GM21576 (cell line): ENCODE results near the gene SHLD1.

Experiments
- ATAC-seq: cut with Tn5 transposase; IDR thresholded peaks from one replicate; pipeline ENCODE4 v1.9.1; 2021; ENCODE audit warnings: mild to moderate bottlenecking, moderate library complexity; ENCODE audit not compliant: unreplicated experiment

Gene SHLD1

DNA sequence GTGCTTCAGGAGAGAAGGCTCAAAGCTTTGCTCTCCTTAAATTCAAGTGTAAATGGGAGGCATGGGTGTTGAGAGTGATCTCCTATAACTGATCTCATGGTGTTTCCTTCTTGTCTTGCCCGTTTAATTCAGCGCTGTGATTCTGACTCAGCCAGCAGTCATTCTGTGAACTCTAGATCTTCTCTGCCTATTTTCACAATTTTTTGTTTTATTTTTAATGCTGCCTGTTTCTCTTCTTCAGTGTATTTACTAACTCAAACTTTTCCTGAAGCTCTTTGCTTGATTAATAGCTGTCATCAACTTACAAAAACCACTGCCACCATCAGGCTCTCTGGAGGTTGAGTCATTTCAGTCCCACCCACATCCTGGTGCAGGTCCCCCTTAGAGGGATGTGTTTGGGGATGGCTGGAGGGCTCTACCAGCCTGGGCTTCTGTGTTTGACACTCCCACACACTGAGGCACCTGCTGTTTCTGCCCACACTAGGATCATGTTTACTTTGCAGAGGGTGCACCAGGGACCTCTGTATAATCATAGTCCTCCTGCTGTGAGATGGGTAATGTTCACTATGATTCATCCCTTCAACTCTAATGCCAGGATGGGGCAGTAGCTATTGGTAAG is 94.0 kb downstream of the SHLD1 start:
- ATAC-seq: peak; percentile 76

DNA sequence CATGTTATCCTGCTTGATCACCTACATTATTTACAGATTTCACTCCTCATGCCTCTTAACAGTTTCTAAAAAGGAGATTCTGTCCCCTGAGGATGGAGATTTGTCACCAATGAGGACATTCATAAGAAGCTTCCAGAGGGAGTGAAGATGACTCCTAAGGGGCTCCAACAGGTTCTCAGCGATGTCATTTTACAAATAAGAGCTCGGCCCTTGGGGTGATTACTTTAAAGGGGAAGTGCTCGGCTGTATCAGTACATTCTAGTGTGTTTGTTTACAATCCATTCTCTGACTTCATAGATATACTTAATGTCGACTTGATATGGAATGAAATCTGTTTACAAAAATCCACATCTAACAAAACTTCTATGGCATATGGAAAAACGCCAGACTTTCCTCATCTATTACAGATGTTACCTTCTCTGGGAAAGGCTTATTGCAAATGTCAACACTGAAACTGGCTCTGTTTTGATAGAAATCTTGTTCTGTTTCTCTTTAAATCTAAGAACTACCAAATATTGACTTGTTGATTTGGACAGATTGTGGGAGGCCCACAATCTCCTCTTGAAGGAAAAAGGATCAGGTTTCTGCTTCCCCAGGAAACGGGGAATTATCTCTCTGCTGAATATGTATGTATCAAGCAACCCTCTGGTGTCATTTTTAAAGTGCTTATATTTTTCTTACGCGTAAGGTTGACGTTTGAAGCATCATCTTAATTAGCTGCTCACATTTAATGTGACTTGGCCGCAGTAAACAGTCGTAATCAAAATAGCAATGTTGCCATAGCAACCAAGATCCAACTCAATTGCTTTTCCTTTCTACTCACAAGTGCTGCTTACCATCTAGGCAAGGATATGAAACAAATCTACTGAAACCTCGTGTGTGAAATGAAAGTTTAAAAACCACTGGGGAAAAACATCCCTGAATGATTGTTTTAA is 95.7 kb downstream of the SHLD1 start:
- no peak for ATAC-seq

DNA sequence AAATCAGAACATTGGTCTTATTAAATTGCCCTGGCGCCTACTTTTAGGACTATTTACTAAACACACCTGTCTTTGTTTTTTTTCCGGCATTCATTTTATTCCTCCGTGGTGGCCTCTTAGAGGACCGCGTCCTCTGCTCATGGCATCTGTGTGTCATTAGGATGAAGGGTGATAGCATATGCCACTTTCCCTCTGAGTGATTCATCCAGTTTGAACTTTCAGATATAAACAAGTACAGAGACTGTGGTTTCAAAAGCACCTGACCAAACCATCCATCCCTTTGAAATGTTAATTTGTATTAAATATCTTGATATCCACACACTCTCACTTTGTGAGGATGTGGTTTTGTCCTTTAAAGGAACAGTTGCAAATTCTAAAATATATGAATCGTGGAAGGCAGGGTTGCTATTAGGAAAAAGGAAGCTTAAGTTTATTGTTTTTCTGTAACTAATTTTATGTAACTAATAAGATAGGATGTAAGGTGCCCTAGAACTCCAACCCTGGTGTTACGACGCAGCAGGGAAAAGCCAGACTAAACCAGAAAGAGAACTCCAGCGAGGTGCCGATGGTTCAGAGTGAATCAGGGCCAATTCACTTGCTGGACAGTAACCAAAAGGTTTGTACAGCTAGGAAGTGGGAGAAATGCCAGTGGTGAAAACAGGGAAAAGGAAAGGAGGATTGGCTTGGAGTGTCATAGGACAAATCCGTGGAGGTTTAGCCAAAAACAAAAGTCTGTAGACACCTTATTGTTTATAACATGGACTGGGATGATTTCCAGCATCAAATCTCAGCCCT is 98.7 kb downstream of the SHLD1 start:
- no peak for ATAC-seq

DNA sequence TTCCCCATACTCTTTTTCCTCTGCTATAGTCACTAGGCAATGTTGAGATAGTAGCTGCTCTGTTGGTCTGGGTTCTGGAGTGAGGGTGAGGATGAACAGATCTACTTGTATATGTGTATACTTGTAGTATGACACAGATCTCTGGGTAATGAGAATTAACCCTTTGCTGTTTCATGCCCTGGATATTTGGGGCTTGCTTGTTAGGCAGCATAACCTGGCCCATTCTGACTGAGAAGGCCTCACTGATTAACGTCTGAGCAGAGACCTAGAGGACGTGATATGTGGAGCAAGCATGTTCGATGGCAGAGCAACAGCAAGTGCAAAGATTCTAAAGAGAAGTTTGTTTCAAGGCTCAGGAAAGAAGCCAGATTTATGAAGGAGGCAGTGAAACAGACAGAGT is 105.7 kb downstream of the SHLD1 start:
- ATAC-seq: no peak

DNA sequence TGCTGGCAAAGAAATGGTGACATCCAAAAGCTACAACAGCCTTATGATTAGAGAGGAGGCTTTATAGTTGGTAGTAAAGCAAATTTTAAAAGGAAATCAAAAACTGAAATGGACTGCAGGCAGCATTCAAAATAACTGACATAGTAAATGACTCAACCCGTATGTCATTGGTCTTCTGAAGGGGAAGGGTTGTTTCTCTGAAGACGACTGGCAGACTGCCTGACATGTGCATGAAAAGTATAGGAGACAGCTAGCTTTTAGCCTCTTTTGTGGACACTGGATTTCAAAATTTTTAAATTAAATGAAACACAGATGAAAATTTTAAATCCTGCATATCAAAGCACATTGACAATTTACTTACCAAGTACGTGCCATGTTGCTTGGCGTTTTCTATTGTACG is 109.4 kb downstream of the SHLD1 start:
- ATAC-seq: no peak

DNA sequence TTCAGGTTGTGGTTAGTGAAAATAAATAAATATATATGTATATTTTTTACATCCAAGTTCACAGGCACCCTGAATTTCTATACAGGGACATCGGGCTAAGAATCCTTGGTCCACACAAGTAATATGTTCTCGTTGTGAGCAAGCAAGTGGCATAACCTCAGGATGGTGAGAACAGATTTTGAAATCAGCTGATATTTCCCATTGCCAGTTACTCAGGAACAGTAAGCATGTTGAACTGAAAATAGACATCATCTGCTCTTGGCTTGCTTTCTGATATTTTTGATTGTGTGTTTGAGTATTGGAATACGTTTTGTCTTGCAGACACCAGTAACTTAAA is 112.5 kb downstream of the SHLD1 start:
- ATAC-seq: no peak

DNA sequence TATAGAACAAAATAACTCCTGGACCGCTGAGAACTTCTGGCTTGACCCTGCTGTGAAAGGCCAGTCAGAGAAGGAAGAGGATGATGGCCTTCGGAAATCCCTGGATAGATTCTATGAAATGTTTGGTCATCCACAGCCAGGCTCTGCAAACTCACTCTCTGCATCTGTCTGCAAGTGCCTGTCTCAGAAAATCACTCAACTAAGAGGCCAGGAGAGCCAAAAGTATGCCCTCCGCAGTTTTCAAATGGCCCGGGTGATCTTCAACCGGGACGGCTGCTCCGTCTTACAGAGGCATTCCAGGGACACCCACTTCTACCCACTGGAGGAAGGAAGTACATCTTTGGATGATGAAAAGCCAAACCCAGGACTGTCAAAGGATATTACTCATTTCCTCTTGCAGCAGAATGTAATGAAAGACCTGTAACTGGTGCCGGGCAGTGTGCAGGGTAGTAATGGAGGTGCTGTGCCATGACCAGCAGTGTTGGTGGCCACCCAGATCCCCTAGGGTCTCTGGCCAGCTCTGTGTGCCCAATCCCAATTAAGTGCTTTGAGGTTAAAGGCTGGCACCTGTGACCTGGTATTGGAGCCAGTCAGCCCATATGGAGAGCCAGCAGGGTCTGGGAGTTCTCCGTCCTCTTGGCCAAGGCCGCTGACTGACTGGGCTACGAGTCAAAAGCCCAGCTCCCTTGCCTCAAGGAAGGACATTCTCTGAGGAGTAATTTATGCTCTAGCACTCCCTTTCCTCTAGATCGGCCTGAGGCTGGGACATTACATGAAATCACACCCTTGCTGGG is 113.0 kb downstream of the SHLD1 start:
- no peak for ATAC-seq

DNA sequence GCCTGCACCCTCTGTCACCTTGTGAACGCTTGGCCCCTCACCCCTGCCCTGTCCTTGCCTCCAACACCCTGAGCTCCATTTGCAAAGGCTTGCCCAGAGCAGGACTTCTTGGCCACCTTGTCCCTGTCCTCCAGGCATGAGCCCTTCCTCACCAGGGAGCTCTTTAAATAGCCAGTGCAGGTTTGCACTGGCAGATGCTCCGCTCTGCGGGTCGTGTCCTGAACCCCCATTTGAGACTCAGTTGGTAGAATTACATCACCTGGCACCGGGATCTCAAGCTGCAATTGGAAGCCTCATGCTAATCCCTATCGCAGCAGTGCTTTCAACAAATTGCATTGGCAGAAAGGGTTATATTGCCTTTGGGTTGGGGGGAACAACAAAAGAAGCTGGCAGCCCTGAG is 114.2 kb downstream of the SHLD1 start:
- no peak for ATAC-seq

DNA sequence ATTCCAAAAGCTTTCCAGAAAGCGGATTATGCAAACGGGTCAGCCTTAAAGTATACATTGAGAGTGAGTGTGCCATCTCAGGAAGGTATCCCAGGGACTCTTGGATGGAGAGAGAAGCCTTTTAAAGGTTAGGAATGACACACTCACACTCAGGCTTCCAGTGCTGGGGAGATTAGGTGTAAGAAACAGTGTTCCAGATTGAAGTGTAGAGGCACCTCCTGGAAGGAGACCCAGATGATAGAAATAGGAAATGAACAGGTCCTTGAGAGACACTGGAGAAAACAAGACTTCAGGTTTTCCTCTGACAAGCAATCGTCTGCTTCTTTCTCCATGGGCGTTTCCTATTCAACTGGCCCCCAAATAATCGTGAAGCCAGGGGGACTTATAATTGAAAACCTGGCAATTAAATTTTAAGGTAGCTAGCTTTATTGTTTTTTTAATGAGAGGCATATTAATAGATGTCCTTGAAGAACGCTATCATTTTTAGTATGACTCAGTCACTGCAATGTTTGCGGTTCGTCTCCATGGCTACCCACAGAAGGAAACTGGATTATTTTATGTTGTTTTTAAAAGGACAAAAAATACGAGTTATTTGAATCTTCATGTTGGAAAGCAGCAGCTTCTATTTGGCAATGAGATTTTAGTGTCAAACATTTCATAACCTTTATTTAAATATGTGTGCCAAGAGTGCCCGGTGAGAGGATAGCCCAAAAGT is 114.8 kb downstream of the SHLD1 start:
- ATAC-seq: no peak

DNA sequence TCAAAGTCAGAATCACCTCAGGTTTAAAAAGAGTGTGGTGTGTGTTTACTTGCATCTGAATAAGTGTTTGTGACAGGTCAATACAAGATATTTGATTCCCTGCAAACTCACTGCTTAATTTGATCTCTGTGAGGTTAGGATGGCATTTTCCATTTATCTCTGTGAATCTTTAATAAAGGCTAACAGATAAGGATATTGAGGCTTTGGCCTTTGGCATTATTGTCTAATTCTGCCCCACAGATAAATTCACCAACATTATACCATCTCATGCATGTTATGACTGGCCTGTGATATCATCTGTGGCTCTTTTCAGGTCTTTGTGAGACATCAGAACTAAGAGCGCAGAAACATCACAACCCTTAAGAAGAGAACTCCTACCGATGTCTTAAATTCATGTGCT is 115.4 kb downstream of the SHLD1 start:
- ATAC-seq: no peak

DNA sequence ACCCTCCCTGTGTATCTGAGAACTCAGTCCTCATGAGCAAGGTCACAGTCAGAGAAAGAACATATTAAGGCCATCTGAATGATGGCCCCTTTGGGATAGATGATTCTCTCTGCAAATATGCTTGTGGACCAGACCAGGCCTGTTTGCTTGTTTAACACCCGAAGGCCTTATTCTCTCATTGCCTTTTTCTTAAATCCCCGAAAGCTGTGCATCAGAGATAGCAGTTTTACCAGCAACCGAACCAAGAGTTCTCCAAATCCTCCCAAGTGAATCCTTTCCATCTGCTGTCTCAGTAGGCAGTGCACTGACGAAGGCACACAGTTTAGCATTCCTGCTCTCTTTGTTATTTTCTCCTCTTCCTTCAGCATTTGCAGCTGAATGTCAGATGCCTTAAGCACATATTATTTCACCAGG is 120.4 kb downstream of the SHLD1 start:
- no peak for ATAC-seq

DNA sequence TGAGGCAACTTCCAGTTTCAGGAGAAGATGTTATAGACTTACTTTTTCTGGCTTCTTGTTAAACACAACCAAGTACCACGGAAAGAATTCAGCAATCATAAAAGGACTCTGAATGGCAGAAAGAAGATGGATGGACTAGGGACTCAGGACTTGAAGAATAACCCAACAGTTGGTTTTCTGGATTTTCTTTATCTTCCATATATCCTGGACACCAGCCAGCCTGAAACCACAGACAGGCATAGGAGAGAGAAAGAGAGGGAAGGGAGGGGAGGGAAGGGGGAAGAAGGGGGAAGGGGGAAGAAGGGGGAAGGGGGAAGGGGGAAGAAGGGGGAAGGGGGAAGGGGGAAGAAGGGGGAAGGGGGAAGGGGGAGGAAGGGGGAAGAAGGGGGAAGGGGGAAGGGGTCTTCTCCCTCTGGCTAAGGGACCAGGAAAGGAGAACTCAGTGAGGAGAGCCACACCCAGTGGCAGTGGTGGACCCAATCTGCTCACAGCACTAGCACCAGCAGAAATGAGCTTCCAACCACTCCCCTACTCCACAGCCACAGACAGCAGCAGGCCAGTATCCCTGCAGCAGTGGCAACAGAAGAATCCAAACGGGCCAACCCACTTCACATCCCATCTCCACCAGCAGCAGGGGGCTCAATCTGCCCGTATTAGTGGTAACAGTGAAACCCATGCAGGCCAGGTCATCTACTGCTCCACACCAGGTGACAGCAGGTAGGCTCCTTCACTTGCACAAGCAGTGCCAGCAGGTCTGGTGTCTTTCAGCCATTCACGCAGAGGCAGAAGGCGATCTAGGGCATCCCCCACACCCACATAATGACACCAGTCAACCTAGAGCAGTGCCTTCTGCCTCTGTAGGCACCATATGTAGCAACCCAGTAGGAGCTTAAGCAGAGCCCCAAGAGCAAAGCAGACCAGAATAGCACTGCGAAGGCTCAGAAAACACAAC is 121.5 kb downstream of the SHLD1 start:
- no peak for ATAC-seq

DNA sequence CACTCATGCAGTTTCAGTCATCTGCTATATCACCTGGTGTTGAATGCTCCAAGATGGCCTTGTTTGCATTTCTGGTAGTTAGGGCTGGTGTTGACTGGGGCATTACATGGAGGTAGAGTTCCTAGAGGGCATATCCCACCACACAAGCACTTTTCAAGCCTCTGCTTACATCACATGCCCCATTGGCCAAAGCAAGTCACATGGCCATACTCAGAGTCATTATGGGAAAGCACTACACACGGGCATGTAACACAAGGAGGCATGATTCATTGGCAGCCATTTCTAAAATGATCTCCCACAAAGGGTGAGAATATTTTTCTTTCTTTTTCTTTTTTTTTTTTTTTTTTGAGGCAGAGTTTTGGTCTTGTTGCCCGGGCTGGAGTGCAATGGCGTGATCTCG is 126.9 kb downstream of the SHLD1 start:
- ATAC-seq: no peak

DNA sequence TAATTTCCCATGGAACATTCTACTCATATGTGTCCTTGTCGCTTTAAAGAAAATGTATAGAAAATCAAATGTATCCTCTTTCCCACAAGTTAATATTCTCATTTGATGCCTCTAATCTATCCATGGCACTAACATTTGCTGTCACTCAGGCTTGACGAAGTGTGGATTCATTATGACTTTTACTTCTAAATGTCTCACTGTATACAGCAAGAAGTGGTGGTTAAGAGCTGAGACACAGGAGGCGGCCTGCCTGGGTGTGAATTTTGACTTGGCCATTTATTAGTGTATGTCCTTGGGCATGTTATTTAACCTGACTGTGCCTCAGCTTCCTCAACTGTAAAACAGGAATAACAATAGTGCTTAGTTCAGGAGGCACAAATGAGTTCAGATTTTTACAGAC is 130.1 kb downstream of the SHLD1 start:
- ATAC-seq: no peak

DNA sequence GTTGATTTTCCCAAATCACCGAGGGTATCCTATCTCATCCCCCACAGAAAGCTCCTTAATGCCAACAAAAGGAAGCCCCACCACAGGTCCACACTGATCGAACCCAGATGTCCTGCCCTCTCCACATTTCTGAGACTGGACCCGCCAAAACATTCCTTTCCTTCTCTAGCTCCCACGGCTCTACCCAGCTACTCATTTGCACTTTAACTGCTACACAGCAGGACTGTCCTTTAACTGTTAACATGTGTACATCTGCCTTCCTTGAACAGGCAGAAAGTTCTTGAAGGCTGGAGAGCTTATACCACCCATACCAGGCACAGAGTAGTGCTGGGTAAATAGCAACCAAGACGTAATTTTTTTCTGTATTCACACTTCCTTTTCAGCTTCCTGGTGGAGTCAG is 131.5 kb downstream of the SHLD1 start:
- ATAC-seq: no peak

DNA sequence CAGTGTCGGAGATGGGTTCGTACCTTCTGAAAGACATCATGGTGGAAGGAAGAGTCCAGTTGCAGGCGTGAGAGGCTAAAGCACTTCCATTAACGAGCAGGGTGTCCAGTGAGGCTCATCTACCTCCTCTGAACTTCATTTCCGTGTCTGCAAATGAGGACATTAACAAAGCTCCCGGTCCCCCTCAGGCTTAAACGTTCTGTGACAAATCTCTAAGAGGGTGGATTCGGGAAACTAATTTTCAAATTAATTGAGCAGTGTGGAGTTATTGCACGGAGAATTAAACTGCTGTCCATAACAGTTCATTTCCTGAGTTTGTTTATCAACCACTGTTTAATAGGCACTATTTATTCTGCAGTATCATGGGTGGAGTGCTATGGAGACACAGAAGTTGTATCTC is 132.0 kb downstream of the SHLD1 start:
- ATAC-seq: no peak

DNA sequence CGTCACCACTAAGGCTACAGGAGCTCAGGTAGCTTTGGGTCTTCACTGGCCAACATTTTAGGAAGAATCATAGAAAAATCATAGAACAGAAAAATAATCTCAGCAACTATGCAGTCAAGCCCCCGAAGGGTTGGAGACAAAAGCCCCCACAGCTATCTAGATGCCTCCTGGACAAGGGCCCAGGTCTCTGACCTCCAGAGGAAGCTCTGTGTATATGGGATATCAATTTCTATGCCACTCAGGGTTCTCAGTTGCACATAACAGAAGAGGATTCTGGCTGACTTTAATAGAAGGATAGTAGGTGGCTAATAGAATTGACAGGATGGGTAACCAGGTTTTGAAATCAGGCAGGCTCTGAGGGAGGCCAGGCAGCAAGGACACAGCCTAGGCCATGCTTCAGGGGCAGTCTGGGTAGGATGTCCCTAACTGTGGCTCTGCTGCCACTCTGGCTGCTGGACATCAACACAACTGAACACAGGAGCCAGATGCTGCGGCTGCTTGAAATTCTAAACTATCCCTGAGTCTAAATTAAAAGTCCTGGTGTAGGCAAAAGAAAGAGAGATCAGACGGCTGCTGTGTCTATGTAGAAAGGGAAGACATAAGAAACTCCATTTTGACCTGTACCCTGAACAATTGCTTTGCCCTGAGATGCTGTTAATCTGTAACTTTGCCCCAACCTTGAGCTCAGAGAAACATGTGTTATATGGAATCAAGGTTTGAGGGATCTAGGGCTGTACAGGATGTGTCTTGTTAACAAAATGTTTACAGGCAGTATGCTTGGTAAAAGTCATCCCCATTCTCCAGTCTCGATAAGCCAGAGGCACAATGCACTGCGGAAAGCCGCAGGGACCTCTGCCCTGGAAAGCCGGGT is 134.5 kb downstream of the SHLD1 start:
- no peak for ATAC-seq

DNA sequence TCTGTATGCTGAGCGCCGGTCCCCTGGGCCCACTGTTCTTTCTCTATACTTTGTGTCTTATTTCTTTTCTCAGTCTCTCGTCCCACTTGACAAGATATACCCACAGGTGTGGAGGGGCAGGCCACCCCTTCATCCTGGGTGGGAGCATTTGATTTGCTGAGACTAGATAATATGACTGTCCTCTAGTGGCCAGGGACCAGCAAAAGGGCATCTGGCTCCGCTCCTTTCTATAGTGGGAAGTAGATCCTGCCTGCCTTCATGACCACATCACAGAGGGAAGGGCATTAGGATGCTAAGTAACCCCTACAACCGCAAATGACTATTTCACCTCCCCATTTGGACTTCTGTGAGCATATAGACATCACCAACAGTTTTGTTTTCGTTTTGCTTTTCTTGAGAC is 135.7 kb downstream of the SHLD1 start:
- no peak for ATAC-seq
